Measurements from ENCODE around the gene PI4K2B. TPM values are rescaled to one million over a fixed set of nuclear protein-coding genes. Genes with fewer than 3 reads are reported as not detected.
"Not testable (repeated sequence)": the region's sequence is repeated elsewhere in the genome, so short reads cannot be mapped to it uniquely, and the experiment has no call there.

The PI4K2B gene
- 13.2 TPM for polyA plus RNA-seq

DNA sequence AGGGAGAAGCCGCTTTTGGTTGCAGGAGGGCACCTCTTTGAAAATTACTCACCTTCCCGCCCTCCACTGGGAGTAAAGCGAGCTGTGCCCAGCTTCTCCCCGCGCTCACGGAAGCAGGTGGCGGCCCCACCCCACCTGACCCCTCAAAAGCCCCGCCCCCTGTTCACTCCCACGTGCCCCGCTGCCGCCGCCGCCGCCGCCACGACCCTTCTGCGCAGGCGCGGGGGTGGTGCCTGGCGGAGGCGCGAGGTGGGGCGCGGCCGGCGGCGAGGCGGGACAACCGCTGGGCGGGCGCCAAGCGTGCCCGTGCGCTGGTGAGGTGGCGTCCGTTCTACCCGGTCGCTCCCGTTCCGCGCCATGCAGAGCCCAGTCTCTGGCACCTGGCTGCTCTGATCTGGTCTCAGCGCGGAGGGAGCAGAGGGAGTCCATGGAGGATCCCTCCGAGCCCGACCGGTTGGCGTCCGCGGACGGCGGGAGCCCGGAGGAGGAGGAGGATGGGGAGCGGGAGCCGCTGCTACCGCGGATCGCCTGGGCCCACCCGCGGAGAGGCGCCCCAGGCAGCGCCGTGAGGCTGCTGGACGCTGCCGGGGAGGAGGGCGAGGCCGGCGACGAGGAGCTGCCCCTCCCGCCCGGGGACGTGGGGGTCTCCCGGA, at the start of gene PI4K2B:
Gene PI4K2B, plus strand, starts transcription at position 297 of the 653 bp plus-strand sequence. Its CDS starts 131 bp downstream, at position 428.
- H3K4me3 Mint-ChIP-seq, result peak within 1 kb of the TSS; percentile 89 to 99 (median 92)
- peak within 1 kb of the TSS; percentile 91 to 93 (median 92) for H3K27ac Mint-ChIP-seq
- H3K36me3 Mint-ChIP-seq, result peaks cover 6% of the 10 kb centered on the region
- H3K9me3 Mint-ChIP-seq, result peaks cover 0 to 16% (median 3%) of the 10 kb centered on the region in 3 donors
- no peaks in the 10 kb centered on the region for H3K27me3 Mint-ChIP-seq
- H3K4me1 Mint-ChIP-seq, result peaks cover 25 to 37% (median 32%) of the 10 kb centered on the region in 3 donors

DNA sequence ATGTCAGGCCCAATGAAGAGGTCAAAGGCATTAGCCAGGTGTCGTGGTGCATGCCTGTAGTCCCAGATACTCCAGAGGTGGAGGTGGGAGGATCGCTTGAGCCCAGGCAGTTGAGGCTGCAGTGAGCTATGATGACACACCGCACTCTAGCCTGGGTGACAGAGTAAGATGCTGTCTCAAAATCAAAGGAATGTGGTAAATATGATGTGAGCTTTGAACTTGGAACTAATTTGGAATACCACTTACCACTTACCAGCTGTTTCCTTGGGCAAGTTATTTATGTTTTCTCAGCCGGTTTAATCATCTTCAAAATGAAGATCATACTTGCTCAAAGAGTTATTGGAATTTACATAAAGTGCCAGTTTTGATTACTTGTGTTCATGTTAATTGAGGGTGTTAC, 49.8 kb upstream of the PI4K2B start:
- Mint-ChIP-seq H3K4me3 (no peak overlapping the region), H3K36me3 (peaks cover 5% of the 10 kb centered on the region), H3K27ac (no peak overlapping the region), H3K27me3 (no peaks in the 10 kb centered on the region), H3K4me1 (peaks cover 5 to 8% (median 6%) of the 10 kb centered on the region in 3 donors), H3K9me3 (no peaks in the 10 kb centered on the region)

DNA sequence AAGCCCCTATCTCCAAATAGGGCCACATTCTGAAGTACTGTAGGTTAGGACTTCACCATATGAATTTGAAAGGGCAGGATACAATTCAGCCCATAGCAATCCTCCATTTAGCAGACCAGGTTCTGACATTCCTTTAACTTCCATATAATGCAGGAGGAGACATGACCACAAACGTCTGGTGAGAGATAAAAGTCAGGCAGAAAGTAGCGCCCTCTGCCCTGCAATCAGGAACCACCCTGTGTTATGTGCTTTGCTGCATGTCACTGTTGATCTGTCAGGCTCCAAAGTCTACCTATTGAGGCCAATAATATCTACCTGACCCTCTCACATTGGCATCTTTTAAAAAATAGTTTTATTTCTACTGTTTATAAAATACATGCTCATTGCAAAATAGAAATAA, 43.4 kb upstream of the PI4K2B start:
- H3K9me3 Mint-ChIP-seq, result no peaks in the 10 kb centered on the region
- H3K27me3 Mint-ChIP-seq, result no peaks in the 10 kb centered on the region
- peaks cover 5% of the 10 kb centered on the region for H3K36me3 Mint-ChIP-seq
- H3K4me3 Mint-ChIP-seq, result no peak overlapping the region
- no peak overlapping the region for H3K27ac Mint-ChIP-seq
- H3K4me1 Mint-ChIP-seq, result peaks cover 0 to 8% (median 1%) of the 10 kb centered on the region in 3 donors

DNA sequence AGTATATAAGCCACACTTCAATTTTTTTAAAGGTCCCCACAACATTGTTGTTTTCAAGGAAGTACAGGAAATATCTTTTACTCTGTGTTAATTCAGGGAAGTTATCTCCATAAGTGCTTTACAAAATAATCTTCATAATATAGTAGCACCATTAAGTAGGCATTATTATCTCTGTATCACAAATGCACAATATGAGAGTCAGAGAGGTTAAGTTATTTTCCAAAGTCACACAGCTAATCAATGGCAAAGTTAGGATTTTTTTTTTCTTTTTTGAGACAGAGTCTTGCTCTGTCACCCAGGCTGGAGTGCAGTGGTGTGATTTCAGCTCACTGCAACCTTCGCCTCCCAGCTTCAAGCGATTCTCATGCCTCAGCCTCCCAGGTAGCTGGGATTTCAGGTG, 35.1 kb upstream of the PI4K2B start:
- Mint-ChIP-seq H3K4me3 (no peak overlapping the region), H3K4me1 (no peaks in the 10 kb centered on the region), H3K36me3 (peaks cover 20% of the 10 kb centered on the region), H3K27me3 (no peaks in the 10 kb centered on the region), H3K9me3 (peaks cover 2 to 6% (median 5%) of the 10 kb centered on the region in 3 donors), H3K27ac (no peak overlapping the region)

DNA sequence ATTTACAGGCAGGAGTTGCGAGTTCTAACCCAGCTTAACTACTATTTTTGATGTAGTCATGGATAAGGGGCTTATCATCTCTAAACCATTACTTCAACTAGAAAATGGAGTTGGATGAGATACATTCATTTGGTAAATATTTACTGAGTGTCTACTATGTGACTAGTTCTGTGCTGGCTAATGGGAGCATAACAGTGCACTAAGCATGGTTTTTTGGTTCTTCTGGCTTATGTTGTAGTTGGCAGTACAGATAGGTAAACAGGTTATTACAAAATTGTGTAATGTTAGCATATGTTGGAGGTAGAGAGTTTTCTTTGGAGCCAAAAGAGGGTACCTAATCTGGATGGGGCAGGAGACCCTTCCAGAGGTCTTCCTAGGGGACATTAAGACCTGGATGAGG, 25.8 kb upstream of the PI4K2B start:
- Mint-ChIP-seq H3K27me3 (no peaks in the 10 kb centered on the region), H3K36me3 (peaks cover 2% of the 10 kb centered on the region), H3K9me3 (peaks cover 10 to 22% (median 15%) of the 10 kb centered on the region in 3 donors), H3K4me3 (no peak overlapping the region), H3K27ac (peak overlapping the region in 1 of 3 donors; percentile 55), H3K4me1 (no peaks in the 10 kb centered on the region)

DNA sequence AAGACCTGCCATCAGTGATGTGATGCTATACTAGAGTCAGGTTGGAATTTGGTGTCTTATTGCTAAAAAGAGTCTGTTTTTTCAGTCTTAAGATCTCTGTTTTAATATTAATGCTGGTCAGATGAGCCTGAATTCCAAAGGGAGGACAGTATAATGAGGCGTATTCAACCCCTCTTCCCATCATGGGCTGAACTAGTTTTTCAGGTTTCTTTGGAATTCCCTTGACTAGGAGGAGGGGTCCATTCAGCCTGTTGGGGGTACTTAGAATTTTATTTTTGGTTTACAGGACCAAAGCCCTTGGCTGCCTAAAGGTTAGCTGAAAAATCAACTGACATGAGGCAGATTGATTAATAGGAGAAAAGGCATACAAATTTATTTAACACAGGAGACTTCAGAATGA, 24.1 kb upstream of the PI4K2B start:
- peaks cover 9 to 19% (median 16%) of the 10 kb centered on the region in 3 donors for H3K9me3 Mint-ChIP-seq
- H3K36me3 Mint-ChIP-seq, result no peaks in the 10 kb centered on the region
- H3K27me3 Mint-ChIP-seq, result no peaks in the 10 kb centered on the region
- H3K27ac Mint-ChIP-seq, result no peak overlapping the region
- H3K4me3 Mint-ChIP-seq, result no peak overlapping the region
- H3K4me1 Mint-ChIP-seq, result no peaks in the 10 kb centered on the region

DNA sequence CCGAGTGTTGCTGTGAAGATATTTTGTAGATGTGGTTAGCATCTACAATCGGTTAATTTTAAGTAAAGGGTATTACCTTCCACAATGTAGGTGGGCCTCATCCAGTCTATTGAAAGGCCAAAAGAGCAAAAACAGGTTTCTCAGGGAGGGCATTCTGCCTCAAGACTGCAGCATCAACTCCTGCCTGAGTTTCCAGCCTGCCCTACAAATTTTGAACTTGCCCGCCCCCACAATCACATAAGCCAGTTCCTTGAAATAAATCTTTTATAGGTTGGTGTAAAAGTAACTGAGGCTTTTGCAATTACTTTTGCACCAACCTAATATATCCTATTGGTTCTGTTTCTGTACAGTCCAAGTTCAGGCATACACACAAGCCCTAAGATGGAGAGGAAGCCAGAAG, 22.1 kb upstream of the PI4K2B start:
- H3K4me1 Mint-ChIP-seq, result peaks cover 0 to 1% (median 0%) of the 10 kb centered on the region in 3 donors

DNA sequence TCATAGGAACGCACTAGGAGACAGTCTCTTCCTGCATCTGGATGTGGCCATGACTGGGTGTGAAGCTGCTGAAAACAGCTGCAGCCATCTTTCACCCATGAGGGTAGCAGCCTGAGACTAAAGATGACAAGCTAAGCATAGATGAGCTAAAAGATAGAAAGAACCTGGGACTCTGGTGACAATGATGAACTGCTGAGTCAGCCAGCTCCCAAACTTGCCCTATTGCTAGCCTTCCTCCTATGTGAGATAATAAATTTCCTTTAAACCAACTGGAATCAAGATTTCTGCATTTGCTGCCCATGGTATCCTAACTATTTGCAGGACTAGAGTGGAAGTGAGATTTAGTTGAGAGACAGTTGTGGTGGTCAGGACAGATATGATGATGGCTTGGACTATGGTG, 21.0 kb upstream of the PI4K2B start:
- H3K4me1 Mint-ChIP-seq, result peaks cover 0 to 1% (median 0%) of the 10 kb centered on the region in 3 donors
- H3K27me3 Mint-ChIP-seq, result no peaks in the 10 kb centered on the region
- no peaks in the 10 kb centered on the region for H3K36me3 Mint-ChIP-seq
- H3K27ac Mint-ChIP-seq, result no peak overlapping the region
- H3K4me3 Mint-ChIP-seq, result no peak overlapping the region
- H3K9me3 Mint-ChIP-seq, result peaks cover 7 to 22% (median 20%) of the 10 kb centered on the region in 3 donors

More for the DNA sequence above, 22.1 kb upstream of the PI4K2B start:
- Mint-ChIP-seq H3K27ac (no peak overlapping the region), H3K36me3 (no peaks in the 10 kb centered on the region), H3K4me3 (no peak overlapping the region), H3K9me3 (peaks cover 9 to 23% (median 20%) of the 10 kb centered on the region in 3 donors), H3K27me3 (no peaks in the 10 kb centered on the region)

DNA sequence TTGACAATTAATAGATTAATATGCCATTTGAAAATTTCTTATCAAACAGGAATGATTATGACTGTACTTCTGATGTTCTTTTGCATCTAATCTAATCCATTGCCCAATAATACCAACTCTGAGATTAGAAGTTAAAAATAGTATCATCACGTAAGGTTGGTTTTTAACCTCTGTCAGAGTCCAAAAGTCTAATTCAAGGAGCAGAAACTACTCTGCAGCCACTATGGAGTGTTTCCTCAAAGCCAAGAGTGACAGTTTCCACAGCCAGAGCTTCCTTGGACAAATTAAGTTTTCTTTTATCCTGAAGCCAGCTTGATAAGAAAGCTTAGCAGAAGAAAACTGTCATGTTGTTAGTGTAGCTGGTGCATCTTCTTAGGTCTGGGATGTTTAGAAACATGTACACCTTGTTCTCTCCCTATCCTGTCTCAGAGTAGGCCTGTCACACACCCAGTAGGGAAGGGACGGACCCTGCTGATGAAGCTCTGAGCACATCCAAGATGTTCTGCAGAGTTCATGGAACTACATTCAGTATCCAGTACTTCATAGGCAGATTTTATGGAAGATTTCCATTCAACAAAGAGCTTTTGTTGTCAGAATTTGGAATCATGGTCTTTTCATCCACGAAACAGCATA, 20.4 kb upstream of the PI4K2B start:
- H3K27ac Mint-ChIP-seq, result no peak overlapping the region
- H3K9me3 Mint-ChIP-seq, result peaks cover 7 to 20% (median 20%) of the 10 kb centered on the region in 3 donors
- H3K4me1 Mint-ChIP-seq, result peaks cover 0 to 1% (median 0%) of the 10 kb centered on the region in 3 donors
- H3K36me3 Mint-ChIP-seq, result peaks cover under 1% of the 10 kb centered on the region
- H3K27me3 Mint-ChIP-seq, result no peaks in the 10 kb centered on the region
- no peak overlapping the region for H3K4me3 Mint-ChIP-seq

DNA sequence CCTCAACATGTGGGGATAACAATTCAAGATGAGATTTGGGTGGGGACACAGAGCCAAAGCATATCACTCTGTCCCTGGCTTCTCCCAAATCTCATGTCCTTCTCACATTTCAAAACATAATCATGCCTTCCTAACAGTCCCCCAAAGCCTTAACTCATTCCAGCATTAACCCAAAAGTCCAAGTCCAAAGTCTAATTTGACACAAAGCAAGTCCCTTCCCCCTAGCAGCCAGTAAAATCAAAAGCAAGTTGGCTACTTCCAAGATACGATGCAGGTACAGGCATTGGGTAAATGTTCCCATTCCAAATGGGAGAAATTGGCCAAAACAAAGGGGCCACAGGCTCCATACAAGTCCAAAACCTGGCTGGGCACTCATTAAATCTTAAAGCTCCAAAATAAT, 19.1 kb upstream of the PI4K2B start:
- H3K4me3 Mint-ChIP-seq, H3K27me3 Mint-ChIP-seq, H3K36me3 Mint-ChIP-seq, H3K27ac Mint-ChIP-seq, H3K4me1 Mint-ChIP-seq: not testable (repeated sequence)
- H3K9me3 Mint-ChIP-seq, result peaks cover 10 to 23% (median 20%) of the 10 kb centered on the region in 3 donors

DNA sequence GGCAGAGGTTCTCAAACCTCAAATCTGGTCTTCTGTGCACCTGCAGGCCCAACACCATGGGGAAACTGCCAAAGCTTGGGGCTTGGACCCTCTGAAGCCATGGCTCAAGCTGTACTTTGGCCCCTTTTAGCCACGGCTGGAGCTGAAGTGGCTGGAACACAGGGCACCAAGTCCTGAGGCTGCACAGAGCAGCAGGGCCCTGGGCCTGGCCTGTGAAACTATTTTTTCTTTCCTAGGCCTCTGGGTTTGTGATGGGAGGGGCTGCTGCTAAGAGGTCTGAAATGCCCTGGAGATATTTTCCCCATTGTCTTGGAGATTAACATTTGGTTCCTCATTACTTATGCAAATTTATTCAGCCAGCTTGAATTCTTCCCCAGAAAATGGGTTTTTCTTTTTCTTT, 18.3 kb upstream of the PI4K2B start:
- H3K9me3 Mint-ChIP-seq, result peaks cover 13 to 26% (median 17%) of the 10 kb centered on the region in 3 donors

DNA sequence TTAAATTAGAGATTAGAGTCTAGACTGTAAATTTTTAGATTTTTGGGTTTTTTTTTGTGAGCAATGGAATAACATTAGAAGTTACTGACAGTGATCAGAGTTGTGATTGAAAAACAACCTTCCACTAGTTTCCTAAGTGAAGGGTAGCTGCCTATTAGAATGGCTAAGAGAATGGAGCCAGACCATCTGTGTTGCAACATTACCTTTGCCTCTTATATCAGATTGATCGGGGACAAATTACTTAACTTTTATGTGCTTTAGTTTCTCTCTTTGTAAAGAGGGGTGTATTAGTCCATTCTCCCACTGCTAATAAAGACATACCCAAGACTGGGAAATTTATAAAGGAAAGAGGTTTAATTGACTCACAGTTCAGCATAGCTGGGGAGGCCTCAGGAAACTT, 12.5 kb upstream of the PI4K2B start:
- H3K27me3 Mint-ChIP-seq, result no peaks in the 10 kb centered on the region
- peaks cover 15 to 33% (median 21%) of the 10 kb centered on the region in 3 donors for H3K9me3 Mint-ChIP-seq
- no peak overlapping the region for H3K4me3 Mint-ChIP-seq
- H3K27ac Mint-ChIP-seq, result no peak overlapping the region
- H3K36me3 Mint-ChIP-seq, result peaks cover 9% of the 10 kb centered on the region
- peaks cover 0 to 1% (median 0%) of the 10 kb centered on the region in 3 donors for H3K4me1 Mint-ChIP-seq

More for the DNA sequence above, 18.3 kb upstream of the PI4K2B start:
- no peak overlapping the region for H3K4me3 Mint-ChIP-seq
- H3K27ac Mint-ChIP-seq, result no peak overlapping the region
- H3K4me1 Mint-ChIP-seq, result peaks cover 0 to 1% (median 0%) of the 10 kb centered on the region in 3 donors
- peaks cover 4% of the 10 kb centered on the region for H3K36me3 Mint-ChIP-seq
- H3K27me3 Mint-ChIP-seq, result no peaks in the 10 kb centered on the region

DNA sequence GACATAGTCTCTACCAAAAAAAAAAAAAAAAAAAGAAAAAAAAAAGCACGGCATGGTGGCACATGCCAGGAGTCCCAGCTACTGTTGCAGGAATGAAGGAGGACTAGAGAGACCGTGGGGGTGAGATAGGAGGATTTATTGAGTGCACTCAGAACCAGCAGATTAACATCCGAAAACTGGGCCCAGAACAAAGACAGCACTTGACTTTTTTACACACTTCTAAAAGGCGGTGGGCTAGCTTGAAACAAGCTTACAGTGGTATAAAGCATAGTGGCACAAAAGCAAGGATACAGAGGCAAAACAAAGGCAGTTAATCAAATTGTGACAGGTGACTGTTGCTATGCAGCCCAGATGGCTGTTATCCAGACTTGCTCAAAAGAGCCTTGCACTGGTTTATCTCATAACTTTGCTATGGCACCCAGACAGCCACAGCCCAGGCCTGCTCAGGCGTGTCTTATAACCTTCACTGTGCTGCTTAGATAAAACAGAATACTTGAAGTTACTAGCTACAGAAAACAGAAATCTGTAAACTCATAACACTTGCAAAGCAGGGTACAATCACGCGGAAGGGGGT, 9.9 kb upstream of the PI4K2B start:
- Mint-ChIP-seq H3K36me3 (peaks cover 12% of the 10 kb centered on the region), H3K27me3 (no peaks in the 10 kb centered on the region), H3K9me3 (peaks cover 14 to 41% (median 29%) of the 10 kb centered on the region in 3 donors), H3K4me1 (no peaks in the 10 kb centered on the region), H3K4me3 (peak overlapping the region in 1 of 4 donors; percentile 74), H3K27ac (peak overlapping the region in 1 of 3 donors; percentile 30)

DNA sequence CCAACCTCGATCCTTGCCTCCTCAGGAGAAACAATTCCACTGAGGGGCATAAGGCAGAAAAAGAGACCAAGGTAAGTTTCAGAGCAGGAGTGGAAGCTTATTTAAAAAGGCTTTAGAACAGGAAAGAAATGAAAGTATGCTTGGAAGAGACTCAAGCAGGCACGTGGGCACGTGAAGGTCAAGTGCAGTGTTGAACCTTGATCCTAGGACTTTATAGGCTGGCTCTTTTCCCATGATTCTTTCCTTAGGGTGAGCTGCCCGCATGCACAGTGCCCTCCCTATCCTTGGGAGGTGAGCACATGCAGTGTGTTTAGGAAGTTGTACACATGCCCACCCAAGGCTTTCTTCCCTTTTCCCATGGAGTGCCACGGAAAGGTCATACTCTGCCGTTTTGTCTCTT, 4.0 kb upstream of the PI4K2B start:
- Mint-ChIP-seq H3K27me3 (no peaks in the 10 kb centered on the region), H3K36me3 (peaks cover 12% of the 10 kb centered on the region), H3K4me3 (peak overlapping the region in 1 of 4 donors; percentile 58), H3K27ac (no peak overlapping the region), H3K4me1 (peaks cover 7 to 21% (median 10%) of the 10 kb centered on the region in 3 donors), H3K9me3 (peaks cover 7 to 33% (median 17%) of the 10 kb centered on the region in 3 donors)

DNA sequence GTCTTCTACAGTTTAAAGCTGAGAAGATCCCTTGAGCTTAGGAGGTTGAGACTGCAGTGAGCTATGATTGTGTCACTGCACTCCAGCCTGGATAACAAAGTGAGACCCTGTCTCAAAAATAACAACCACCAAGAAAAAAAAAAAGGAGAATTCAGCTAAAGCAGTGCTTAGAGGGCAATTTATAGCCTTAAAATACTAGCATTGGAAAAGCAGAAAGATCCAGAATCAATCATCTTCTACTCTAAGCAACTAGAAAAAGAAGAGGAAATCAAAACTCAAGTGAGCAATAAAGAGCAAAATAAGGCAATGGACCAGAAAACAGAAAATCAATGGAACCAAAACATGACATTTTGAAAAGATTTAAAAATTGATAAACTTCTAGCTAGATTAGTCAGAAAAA, 639 bp upstream of the PI4K2B start:
- Mint-ChIP-seq H3K9me3 (peaks cover 3 to 23% (median 5%) of the 10 kb centered on the region in 3 donors), H3K36me3 (peaks cover 9% of the 10 kb centered on the region), H3K4me3 (peak overlapping the region; percentile 75 to 93 (median 89)), H3K27me3 (no peaks in the 10 kb centered on the region), H3K27ac (peak overlapping the region; percentile 52 to 93 (median 89)), H3K4me1 (peaks cover 22 to 34% (median 26%) of the 10 kb centered on the region in 3 donors)
